Vagina (tissue), 2 donors: ENCODE data around the gene EFCAB6.

ENCODE experiments used
- POLR2AphosphoS5 ChIP-seq, 2 donors: sonication (generic); formaldehyde crosslinking; IDR thresholded peaks; one replicate each; pipeline ENCODE4 v1.9.0; 2017; ENCODE audit warnings: antibody characterized with exemption in 2 of 2, mild to moderate bottlenecking in 2 of 2, low read depth in 1 of 2; ENCODE audit not compliant: insufficient read depth in 1 of 2
- TF ChIP-seq, protein P1 (sequence below), 3 experiments: fragments of 450-650 bp in 2 of 3; fragments of 200-600 bp in 1 of 3; sonication (generic) in 1 of 3; IDR thresholded peaks; one replicate each; pipeline ENCODE4 v1.5.1; 2017 to 2019; ENCODE audit warnings: antibody characterized with exemption in 3 of 3, mild to moderate bottlenecking in 2 of 3, moderate library complexity in 2 of 3

GRCh38 chr22:43654271-43654670, 157.8 kb downstream of the EFCAB6 start:
- TF ChIP-seq, protein P1, sequence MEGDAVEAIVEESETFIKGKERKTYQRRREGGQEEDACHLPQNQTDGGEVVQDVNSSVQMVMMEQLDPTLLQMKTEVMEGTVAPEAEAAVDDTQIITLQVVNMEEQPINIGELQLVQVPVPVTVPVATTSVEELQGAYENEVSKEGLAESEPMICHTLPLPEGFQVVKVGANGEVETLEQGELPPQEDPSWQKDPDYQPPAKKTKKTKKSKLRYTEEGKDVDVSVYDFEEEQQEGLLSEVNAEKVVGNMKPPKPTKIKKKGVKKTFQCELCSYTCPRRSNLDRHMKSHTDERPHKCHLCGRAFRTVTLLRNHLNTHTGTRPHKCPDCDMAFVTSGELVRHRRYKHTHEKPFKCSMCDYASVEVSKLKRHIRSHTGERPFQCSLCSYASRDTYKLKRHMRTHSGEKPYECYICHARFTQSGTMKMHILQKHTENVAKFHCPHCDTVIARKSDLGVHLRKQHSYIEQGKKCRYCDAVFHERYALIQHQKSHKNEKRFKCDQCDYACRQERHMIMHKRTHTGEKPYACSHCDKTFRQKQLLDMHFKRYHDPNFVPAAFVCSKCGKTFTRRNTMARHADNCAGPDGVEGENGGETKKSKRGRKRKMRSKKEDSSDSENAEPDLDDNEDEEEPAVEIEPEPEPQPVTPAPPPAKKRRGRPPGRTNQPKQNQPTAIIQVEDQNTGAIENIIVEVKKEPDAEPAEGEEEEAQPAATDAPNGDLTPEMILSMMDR (IDR thresholded peaks at IDR 0.05), result no peak
- TF ChIP-seq POLR2AphosphoS5 (IDR thresholded peaks at IDR 0.05; ENCODE audit: insufficient read depth in 1 of 2, low read depth in 1 of 2), result no peak
